ENCODE data around the gene LRP4.

The LRP4 gene

GRCh38 chr11:46920755-46921154 is 2.4 kb upstream of the LRP4 start:
- DNase-seq, result no peak

DNA sequence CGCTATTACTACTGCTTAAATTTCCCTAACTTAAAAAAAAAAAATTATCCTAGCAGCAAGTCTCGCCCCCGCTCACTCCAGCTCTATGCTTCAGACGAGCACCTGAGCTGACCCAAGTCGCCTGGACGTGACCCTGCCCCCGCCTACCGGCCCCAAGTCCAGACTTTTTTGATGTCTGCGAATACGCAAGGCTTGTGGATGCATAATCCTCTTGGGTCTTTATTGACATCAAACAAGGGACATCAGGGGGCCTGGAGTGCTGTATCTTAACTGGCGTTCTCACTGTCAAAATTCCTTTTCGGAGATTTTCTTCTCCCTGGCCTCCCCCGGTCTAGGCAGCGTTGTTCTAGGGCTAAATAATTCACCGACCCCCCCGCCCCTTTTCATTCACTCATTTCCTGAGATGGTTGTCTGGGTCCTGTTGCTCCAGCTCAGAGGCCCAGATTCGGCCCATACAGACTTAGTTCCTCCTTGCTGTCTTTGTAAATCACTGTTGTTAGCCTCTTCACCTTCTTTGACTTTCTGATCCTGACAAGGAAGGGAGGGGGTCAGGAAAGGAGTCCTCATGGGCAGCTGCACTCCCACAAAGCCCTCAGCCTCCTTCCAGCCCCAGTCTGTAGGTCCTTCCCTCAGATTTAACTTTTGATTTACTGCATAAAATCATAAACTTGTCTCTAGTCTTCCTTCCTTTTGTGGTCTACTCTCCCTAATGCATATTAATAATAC is 601 bp upstream of the LRP4 start:
- DNase-seq, result no peak

DNA sequence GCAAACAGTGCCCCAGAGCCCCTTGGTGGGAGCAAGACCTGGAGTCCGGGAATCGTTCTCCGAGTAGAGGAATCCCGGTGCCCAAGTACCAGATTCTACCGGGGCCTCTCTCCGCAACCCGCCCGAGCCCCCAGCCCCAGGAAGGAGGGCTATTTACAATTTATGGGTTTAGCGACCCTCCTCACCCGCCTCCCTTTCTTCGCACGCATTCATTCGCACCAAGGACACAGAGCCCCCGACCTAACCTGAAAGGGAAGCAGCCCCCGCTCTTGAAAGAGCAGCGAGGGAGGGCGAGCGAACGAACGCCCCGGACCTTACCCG is 628 bp downstream of the LRP4 start:
- DNase-seq, result no peak

DNA sequence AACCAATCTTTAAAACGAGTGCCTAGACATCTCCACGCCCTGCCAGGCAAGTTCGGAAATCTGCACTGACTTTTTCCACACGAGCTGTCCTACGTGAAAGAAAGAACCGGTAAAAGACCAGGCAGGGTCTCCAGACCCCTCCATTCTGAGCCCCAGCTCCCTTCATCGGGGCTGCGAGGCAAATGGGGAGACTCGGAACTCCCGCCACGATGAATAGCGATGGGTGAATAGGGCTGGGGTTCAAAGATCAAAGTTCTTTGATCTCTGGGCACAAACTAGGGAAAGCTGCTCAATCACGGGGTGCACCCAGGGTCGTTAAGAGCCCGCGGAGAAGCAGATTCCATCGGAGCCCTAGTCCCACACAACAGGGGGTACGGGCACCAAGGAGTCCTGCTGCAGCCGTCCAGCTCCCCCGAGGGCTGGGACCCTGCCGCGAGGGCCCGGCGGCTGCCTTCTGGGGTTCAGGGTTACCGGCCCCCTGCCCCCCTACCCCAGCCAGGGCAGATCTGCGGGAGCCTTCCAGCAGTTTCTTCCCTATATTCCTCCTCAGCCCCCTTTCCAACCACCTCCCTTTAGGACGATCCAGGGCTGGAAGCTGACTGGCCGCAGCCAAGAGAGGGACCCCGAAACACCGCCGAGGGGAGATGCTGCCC is 1.1 kb downstream of the LRP4 start:
- no peak for DNase-seq

- no peak for DNase-seq
Observed at GRCh38 chr11:46916286-46917108, 1.9 kb downstream of the LRP4 start.

DNA sequence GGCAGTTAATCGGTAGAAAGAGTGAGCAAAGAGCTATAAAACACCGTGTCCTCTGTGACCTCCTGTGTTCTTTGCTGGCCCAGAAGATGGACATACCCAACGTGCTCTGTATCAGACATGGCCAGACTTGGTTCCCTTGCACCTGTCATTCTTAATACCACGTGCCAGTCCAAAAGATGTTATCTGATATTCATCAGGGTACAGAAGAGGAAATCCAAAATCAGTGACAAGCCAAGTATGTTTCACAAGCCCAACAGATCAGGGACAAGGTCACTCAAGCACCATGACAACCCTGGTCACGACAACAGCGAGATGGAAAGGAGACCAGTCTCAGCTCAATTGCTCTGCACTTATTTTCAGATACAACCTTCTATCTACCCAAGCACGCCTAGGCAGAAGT is 3.4 kb downstream of the LRP4 start:
- DNase-seq, result no peak

DNA sequence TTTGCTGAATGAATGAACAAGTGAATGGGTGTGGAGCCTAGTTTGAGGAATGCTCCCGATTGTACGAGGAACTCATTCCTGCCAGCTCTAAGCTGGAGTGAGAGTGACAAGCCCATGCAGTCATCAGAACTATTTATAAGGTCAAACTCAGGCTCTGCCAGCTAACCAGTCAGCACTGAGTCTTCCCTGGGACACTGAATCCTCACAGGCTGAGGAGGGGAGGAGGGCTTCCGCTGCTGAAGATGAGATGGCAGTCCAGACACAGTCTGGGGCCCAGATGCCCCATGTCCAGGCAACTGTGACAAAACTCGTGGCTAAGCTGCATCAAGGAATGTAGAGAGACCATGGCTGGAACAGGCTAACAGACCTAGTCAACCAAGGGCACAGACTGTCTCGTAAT is 4.0 kb downstream of the LRP4 start:
- no peak for DNase-seq

GRCh38 chr11:46913484-46913883 is 4.9 kb downstream of the LRP4 start:
- DNase-seq, result no peak

- no peak for DNase-seq
Observed at GRCh38 chr11:46912526-46913150, 5.7 kb downstream of the LRP4 start.

- no peak for DNase-seq
Observed at GRCh38 chr11:46907606-46908005, 10.7 kb downstream of the LRP4 start.

DNA sequence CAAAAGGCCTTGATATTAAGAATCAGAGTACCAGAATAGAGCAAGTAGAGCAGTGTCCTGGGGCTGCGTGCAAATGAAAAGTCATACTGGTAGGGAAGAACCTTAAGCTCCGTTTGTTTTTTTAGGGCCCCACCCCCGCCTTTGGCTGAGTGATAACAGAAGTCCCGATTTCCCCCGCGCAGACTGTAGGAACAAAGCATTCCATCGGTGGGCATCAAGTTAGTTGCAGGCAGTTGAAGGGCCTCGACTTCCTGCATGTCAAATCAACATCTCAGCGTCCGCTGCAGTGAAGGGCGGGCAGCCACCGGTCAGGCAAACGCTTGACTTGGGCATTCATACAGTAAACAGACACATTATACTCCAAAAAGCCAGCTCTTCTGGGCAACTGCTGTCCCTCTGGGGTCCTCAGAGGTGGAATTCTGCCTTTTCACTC is 11.7 kb downstream of the LRP4 start:
- no peak for DNase-seq

- no peak for DNase-seq
Observed at GRCh38 chr11:46905806-46906205, 12.5 kb downstream of the LRP4 start.

DNA sequence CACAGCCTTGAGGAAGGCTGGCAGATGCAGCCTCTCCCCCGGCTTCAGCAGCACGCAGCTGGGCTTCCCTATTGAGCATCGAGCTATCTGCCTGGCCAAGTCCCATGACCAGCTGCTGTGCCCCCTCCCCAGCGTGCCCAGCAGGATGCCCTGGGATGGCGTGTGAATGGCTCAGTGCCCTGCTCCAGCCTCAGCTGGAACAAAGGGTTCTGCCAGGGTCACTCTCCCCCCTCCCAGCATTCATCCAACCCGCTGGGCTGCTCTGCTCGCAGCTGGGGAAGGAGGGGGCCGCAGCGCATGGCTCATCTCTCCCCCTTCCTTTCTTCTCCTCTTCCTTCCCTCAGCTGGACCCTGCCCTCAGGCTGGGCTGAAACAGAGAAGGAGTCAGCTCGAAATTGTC is 14.5 kb downstream of the LRP4 start:
- DNase-seq, result no peak

DNA sequence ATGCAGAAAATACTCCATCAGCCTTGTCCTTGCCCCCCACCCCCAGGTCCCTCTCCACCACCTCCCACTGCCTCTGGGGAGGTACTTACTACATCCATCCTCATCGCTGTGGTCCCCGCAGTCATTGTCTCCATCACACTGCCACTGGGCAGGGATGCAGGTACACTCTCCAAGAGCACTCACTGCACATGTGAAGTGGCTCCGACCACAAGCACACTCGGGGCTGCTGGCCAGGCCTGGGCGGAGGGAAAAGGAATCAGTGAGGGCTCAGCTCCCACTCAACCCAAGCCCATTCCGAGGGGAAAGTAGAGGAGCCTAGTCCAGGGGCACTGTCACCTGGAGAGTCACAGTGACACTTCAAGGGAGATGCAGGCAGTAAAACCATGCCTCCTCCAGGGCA is 15.7 kb downstream of the LRP4 start:
- no peak for DNase-seq

- DNase-seq, result no peak
Observed at GRCh38 chr11:46901156-46901555, 17.2 kb downstream of the LRP4 start.

GRCh38 chr11:46900091-46900746 is 18.1 kb downstream of the LRP4 start:
- no peak for DNase-seq

- DNase-seq, result no peak
Observed at GRCh38 chr11:46899501-46900025, 18.8 kb downstream of the LRP4 start.

DNA sequence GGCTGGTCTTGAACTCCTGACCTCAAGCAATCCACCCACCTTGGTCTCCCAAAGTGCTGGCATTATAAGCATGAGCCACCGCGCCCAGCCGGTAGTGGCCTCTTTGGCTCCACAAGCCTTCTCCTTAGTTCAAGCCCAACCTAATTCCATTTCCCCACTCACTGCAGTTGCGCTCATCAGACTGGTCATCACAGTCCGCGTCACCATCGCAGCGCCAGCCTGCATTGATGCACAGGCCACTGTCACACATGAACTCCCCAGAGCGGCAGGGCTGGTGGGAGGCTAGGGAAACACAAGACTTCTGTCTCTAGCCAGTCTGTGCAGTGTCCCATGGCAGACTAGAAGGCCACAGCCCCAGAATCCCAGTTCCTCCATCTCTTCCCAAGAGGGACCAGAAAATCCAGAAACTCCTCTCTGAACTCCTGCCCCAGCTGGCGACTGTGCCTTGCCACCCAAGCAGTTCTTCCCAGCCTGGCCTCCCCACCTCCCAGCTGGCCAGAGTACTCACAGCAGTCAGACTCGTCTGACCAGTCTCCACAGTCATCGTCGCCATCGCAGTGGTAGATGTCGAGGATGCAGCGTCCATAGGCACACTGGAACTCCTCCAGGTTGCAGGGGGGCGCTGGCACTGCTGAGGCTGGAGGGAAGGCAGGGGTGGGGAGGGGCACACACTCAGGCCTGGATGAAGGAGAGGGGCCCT is 19.8 kb downstream of the LRP4 start:
- no peak for DNase-seq

DNA sequence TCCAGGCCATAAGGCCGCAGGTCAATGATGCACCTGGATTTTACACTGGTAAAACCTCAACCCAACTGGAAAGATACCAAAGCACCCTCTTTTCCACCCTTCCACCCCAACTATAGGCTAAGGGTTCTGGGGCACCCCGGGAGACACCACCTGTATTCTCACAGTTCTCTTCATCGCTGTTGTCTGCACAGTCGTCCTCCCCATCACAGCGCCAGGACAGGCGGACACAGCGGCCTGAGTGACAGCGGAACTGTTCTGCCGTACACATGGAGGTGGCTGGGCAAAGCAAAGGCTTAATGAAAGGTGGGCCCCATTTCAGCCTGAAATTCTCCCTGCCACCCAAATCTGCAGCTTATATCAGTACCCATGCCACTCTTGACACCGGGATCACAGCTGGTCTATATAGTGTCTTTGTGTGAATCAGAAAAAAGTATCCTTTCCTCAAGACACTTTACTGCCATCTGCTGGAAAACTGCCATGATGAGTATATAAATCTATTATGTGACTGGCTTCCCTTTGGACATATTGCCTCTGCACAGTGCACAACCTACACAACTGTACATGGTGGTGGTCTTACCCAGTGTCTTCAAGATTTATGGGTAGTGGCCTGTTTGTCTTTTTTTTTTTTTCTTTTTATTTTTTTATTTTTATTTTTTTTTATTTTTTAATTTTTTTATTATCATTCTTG is 21.5 kb downstream of the LRP4 start:
- DNase-seq, result no peak

- no peak for DNase-seq
Observed at GRCh38 chr11:46895821-46896220, 22.5 kb downstream of the LRP4 start.

GRCh38 chr11:46894961-46895360 is 23.4 kb downstream of the LRP4 start:
- DNase-seq, result no peak

GRCh38 chr11:46894506-46894905 is 23.8 kb downstream of the LRP4 start:
- no peak for DNase-seq
